GM15510 (cell line): ENCODE measurements around the gene PRR12.
A peak's percentile ranks its signal among the peaks of the same experiment; 100 is the strongest.

ENCODE experiments used
- POLR2A ChIP-seq: IDR thresholded peaks from 3 replicates; pipeline ENCODE4 v1.6.1; 2011; ENCODE audit warnings: borderline replicate concordance; ENCODE audit not compliant: insufficient read length; ENCODE audit errors: extremely low read depth

The PRR12 gene

DNA sequence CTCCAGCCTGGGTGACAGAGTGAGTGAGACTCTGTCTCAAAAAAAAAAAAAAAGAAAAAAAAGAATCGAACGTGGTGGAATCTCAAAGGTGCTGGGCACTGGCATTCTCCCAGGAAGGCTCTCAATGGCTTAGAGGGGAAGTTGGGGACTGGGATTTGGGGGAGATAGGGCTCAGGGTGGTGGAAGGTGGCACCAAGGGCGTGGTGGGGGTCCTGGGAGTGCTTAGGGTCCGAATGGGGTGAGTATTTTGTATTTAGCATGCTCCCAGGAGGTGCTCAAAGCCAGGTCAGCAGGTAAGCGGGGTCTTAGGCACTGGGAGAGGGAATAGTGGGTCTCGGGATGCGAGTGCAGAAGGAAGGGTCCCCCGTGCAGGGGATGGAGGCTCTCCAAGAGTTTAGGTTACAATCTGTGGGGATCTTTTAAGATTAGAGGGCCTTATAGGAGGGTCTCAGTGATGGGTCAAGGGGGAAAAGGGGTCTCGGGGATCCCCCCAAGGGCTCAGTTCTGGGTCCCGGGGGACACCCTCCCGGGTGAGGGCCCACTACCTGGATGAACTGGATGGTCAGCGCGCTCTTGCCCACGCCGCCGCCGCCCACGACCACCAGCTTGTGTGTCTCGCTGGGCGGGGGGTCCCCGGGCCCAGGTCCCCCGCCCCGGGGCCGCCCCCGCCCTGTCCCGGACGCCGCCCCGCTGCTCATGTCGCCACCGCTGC is 48.6 kb downstream of the PRR12 start:
- no peak for TF ChIP-seq POLR2A

DNA sequence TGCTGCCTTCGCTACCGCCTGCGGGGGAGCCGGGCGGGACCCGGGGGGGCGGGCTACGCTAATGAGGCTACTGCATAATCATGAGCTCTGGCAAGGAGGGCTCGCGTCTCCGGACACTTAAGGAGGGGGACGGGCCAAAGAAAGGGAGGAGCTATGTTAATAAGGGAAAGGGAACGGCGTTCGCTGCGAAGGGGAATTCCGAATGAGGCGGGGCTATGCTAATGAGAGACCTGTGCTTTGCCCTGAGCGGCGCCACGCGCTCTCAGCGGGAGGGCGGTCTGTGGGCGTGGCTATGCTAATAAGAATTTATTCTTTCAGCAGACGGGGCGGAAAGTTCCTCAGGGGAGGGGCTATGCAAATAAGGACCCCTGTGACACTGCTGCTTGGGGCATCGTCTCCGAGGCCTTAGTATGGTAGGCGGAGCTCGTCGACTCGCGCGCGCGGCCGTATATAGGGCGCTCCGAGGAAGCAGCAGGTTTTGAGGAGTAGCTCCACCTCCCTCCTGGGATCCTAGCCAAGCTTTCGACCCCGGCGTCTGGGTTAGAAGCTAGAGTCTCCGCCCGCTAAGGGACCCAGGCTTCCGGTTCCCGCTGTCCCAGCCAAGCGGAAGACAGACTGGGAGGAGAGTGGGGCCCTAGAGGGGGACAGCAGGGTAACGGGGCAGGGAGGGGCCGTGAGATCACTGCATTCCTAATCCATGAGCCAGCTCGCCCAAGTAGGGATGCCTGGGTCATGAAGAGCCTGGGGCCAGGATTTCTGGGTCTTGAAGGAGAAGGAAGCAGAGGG is 49.3 kb downstream of the PRR12 start, which contains the start of gene RRAS:
Gene RRAS, minus strand, starts transcription at position 31 of the 786 bp plus-strand sequence. CDS start 45 bp downstream, outside the sequence.
- peak; percentile 81 for TF ChIP-seq POLR2A

DNA sequence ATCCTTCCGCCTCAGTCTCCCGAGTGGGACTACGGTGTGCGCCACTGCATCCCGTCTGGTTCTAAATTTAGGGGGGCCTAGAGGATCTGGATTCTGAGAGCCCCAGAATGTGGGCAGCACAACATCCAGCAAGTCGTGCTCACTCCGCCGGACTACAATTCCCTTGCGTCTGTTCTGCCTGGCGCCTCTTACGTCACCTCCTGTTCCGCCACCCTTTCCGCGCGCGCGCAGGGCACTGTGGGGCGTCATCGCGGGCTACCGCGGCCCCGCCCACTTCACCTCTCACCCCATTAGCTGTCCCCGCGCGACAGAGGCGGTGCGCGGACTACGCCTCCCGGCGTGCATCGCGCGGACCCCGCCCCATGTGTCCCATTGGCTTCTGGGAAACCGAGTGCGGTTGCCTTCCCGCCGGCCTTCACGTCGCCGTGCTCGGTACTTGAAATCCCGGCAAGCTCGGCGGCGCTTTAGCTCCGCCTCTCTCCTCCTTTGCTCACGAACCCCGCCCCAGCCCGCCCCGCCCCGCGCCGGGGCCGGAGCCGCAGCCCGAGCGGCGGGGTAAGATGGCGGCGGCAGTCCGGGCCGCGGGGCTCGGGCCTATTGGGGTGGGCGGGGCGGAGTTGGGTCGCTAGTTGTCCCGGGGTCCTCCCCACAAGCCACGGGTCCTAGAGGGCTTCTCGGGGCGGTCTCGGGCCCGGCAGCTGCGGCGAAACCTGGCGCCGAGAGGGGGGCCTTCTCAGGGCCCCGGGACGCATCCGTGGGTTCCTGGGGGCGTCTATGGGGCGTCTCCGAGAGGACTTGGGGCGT is 50.9 kb downstream of the PRR12 start, which contains the start of gene SCAF1:
Gene SCAF1, plus strand, starts transcription at position 522 of the 804 bp plus-strand sequence. CDS start 2,818 bp downstream, outside the sequence.
- peak; percentile 36 for TF ChIP-seq POLR2A

DNA sequence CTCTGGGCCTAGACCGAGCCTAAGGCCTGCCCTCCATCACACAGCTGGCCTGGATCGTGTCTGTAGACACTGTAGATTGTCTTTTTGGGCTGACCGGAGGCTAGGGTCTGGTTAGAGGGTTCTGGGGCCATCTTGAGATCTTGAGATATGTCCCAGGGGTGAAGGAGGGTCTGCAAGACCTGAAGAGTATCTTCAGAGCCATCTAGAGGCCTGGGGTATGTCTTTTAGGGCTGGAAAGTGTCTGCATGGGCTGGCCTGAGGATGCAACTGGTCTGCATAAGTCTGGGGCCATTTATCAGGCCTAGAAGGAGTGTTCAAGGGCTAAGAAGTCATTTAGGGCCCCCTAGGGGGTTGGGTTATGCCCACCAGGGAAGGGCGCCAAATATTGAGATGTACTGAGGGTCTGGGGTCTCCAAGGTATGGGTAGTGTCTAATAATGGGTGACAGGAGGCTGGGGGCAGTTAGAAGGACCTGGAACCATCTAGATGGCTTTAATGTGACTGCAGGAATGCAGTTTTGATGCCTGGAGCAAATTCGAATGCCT is 51.6 kb downstream of the PRR12 start:
- no peak for TF ChIP-seq POLR2A

DNA sequence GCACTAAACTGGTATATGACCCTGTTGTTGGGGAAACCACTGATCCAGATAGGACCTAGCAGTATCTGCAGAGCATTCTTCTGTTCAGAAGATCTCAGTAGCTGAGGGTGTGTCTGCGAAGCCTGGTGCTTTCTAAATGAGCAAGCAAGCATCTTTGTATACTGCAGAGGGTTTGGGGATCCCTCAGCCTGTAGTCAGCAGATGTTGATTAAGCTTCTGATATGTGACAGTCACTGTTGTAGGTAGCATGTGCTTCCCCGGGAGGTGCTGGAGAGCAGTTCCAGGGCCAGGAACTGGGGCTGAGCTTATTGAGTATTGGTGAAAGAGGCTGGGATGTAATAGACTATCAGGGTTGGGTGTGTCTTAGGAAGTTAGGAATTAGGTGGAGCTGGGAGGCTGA is 52.5 kb downstream of the PRR12 start:
- TF ChIP-seq POLR2A = no peak

DNA sequence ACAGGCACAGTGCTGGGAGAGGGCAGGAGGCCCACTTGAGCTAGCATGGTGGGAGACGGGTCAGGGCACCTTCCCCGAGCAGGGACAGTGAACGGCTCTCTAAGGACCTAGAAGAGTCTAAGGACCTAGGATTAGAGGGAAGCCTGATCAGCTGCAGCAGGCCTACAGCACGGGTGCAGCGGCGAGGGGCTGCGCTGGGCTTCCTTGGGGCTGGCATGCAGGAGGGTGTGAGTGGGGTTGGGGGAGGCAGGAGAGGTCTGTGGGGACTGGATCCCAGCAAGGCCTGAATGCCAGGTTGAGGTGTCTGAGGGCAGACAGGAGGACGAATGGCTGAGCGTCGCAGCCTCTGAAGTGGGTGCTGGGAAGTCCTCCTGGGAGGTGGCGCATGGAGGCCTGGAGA is 54.6 kb downstream of the PRR12 start:
- TF ChIP-seq POLR2A = no peak

DNA sequence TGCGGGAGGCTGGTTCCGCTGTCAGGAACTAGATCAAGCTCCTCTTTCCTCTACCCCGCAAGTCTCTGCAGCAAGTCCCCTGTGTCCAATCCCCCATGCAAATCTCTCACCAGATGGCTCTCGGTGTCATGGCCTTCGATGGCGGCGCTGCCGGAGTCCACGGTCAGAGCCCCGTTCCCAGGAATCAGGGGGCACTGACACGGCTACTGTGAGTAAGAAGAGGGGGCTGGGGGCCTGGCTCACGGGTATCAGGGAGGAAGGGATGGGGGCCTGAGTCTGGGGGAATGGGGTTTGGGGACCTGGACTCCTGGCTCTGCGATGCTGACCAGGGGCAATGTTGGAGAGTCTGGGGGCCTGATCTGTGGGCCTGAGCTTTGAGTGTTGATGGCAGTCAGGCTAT is 55.0 kb downstream of the PRR12 start:
- TF ChIP-seq POLR2A = no peak

DNA sequence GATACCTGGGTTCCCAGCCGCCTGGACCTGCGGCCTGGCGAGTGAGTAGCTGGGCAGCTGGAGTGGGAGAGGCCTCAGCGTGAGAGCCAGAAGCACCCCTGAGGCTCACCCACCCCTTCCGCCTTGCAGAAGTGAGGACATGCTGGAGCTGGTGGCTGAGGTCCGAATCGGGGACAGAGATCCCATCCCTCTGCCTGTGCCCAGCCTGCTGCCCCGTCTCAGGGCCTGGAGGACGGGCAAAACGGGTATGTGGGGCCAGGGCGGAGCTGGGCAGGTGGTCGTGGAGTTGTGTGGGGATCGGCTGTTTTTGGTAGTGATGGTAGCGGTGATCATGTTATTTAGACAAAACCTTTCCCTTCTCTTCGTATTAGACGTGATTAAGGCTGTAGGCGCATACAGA is 55.6 kb downstream of the PRR12 start:
- no peak for TF ChIP-seq POLR2A

DNA sequence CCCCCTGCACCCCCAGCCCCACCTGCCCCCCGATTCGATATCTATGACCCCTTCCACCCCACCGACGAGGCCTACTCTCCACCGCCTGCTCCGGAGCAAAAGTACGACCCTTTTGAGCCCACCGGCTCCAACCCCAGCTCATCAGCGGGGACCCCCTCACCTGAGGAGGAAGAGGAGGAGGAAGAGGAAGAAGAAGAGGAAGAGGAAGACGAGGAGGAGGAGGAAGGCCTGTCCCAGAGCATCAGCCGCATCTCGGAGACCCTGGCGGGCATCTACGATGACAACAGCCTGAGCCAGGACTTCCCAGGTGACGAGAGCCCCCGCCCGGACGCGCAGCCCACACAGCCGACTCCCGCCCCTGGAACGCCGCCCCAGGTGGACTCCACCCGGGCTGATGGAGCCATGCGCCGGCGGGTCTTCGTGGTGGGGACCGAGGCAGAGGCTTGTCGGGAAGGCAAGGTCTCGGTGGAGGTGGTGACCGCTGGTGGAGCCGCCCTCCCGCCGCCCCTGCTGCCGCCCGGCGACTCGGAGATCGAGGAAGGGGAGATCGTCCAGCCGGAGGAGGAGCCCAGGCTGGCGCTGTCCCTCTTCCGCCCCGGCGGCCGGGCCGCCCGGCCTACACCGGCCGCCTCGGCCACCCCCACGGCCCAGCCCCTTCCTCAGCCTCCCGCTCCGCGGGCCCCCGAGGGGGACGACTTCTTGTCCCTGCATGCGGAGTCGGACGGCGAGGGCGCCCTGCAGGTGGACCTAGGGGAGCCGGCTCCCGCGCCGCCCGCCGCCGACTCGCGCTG is 60.2 kb downstream of the PRR12 start:
- no peak for TF ChIP-seq POLR2A

DNA sequence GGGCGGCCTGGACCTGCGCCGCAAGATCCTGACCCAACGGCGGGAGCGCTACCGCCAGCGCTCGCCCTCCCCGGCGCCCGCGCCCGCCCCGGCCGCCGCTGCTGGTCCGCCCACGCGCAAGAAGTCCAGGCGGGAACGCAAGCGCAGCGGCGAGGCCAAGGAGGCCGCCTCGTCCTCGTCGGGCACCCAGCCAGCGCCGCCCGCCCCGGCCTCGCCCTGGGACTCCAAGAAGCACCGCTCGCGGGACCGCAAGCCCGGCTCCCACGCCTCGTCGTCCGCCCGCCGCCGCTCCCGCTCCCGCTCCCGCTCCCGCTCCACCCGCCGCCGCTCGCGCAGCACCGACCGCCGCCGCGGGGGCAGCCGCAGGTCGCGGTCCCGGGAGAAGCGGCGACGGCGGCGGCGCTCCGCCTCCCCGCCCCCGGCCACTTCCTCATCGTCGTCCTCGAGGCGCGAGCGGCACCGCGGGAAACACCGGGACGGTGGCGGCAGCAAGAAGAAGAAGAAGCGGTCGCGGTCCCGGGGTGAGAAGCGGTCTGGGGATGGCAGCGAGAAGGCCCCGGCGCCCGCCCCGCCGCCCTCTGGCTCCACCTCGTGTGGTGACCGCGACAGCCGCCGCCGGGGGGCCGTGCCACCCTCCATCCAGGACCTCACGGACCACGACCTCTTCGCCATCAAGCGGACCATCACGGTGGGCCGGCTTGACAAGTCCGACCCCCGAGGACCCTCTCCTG is 61.0 kb downstream of the PRR12 start:
- TF ChIP-seq POLR2A = no peak

DNA sequence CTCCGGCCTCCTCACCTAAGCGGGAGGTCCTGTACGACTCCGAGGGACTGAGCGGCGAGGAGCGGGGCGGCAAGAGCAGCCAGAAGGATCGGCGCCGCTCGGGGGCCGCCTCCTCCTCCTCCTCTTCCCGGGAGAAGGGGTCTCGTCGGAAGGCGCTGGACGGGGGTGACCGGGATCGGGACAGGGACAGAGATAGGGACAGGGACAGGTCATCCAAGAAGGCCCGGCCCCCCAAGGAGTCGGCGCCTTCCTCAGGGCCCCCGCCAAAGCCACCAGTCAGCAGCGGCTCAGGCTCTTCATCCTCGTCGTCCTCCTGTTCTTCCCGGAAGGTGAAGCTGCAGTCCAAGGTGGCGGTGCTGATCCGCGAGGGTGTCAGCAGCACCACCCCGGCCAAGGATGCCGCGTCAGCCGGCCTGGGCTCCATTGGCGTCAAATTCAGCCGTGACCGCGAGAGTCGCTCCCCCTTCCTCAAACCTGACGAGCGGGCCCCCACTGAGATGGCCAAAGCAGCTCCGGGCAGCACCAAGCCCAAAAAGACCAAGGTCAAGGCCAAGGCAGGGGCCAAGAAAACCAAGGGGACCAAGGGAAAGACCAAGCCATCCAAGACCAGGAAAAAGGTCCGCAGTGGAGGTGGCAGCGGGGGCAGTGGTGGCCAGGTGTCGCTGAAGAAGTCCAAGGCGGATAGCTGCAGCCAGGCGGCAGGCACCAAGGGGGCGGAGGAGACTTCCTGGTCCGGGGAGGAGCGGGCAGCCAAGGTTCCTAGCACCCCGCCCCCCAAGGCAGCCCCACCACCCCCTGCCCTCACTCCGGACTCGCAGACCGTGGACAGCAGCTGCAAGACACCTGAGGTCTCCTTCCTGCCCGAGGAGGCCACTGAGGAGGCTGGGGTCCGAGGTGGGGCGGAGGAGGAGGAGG is 61.8 kb downstream of the PRR12 start:
- TF ChIP-seq POLR2A = no peak

DNA sequence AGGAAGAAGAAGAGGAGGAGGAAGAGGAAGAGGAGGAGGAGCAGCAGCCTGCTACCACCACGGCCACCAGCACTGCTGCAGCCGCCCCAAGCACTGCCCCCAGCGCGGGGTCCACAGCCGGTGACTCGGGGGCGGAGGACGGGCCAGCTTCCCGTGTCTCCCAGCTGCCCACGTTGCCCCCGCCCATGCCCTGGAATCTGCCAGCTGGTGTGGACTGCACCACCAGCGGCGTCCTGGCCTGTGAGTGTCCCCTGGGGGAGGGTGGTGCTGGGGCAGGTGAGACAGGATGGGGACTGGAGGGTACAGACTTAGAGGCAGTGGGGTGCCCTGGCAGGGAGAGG is 62.5 kb downstream of the PRR12 start:
- TF ChIP-seq POLR2A = no peak

DNA sequence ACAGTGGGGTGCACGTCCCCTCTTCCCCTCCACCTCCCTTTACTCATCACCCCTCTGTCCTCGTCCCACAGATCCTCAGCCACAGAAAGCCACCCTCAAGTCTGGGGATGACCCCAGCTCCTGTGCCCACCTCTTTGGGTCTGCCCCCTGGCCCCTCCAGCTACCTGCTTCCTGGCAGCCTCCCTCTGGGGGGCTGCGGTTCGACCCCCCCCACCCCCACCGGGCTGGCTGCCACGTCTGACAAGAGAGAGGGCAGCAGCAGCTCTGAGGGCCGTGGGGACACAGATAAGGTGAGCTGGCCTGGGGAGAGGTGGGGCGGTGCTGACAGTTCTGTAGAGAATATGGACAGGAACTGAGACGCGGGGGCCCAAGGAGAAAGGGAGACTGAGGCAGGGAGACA is 63.6 kb downstream of the PRR12 start:
- TF ChIP-seq POLR2A = no peak
